IMR-90 (cell line): ENCODE measurements around the gene ZNF768. TPM values are rescaled to one million over a fixed set of nuclear protein-coding genes. Genes with fewer than 3 reads are reported as not detected.

Experiments
- ATAC-seq: fragments of 200-7000 bp; cut with Tn5 transposase; 2 replicates; pipeline ENCODE4 v1.9.1; 2020; ENCODE audit warnings: low read depth, mild to moderate bottlenecking, moderate library complexity
- BruUV-seq: library from RNA; stranded (reverse); fragments of 400-500 nt; replicated peaks from 2 replicates; lab custom pipeline; 2021; lab: Mats Ljungman, UMichigan
- CTCF ChIA-PET: fragments of 300-600 bp; formaldehyde crosslinking; extraction: SDS; loops from one replicate; lab custom pipeline; 2021; ENCODE audit warnings: antibody characterized with exemption; lab: Yijun Ruan, JAX
- POLR2A ChIA-PET: fragments of 300-600 bp; sonication (Branson Sonifier 250); formaldehyde crosslinking; loops from one replicate; lab custom pipeline; 2022; ENCODE audit warnings: antibody characterized with exemption; ENCODE audit not compliant: unreplicated experiment; lab: Charles Lee
- DNase-seq: peaks from one replicate; pipeline ENCODE4 v3.0.0; 2013
- H2AFZ ChIP-seq: replicated peaks from 2 replicates; pipeline ENCODE3; 2013; ENCODE audit warnings: low read length, mild to moderate bottlenecking; ENCODE audit not compliant: poor library complexity
- H2AK5ac ChIP-seq: 2 replicates; pipeline ENCODE4 v1.6.1; 2013; ENCODE audit warnings: low read depth, low read length, inconsistent platforms
- H2AK9ac ChIP-seq: replicated peaks from 2 replicates; pipeline ENCODE3; 2013; ENCODE audit warnings: mild to moderate bottlenecking, low read depth, low read length, moderate library complexity; ENCODE audit not compliant: poor library complexity
- H2BK120ac ChIP-seq: 2 replicates; pipeline ENCODE4 v1.6.1; 2013; ENCODE audit warnings: low read depth, low read length, inconsistent platforms
- H2BK15ac ChIP-seq: 3 replicates; pipeline ENCODE4 v1.6.1; 2013; ENCODE audit warnings: low read depth, low read length, inconsistent platforms
- H2BK20ac ChIP-seq: 2 replicates; pipeline ENCODE4 v1.6.1; 2013; ENCODE audit warnings: low read depth, mild to moderate bottlenecking, inconsistent platforms, low read length, moderate library complexity
- H2BK5ac ChIP-seq: 2 replicates; pipeline ENCODE4 v1.6.1; 2013; ENCODE audit warnings: mild to moderate bottlenecking, low read depth, low read length, inconsistent platforms; ENCODE audit not compliant: poor library complexity, severe bottlenecking
- H3K14ac ChIP-seq: replicated peaks from 2 replicates; pipeline ENCODE4 v1.6.1; 2013; ENCODE audit warnings: low read depth, low read length, inconsistent platforms
- H3K18ac ChIP-seq: 2 replicates; pipeline ENCODE4 v1.6.1; 2013; ENCODE audit warnings: low read depth, low read length, control low read depth
- H3K23ac ChIP-seq: 2 replicates; pipeline ENCODE4 v1.6.1; 2013; ENCODE audit warnings: low read depth, low read length, inconsistent platforms
- H3K27ac ChIP-seq: 2 replicates; pipeline ENCODE4 v1.5.1; 2013; ENCODE audit warnings: mild to moderate bottlenecking, control low read depth, low read length; ENCODE audit not compliant: insufficient read depth
- H3K27me3 ChIP-seq: 2 replicates; pipeline ENCODE4 v1.6.1; 2013; ENCODE audit warnings: low read length; ENCODE audit not compliant: control insufficient read depth, insufficient read depth
- H3K36me3 ChIP-seq: 2 replicates; pipeline ENCODE4 v1.6.1; 2013; ENCODE audit warnings: low read length, mixed read lengths; ENCODE audit not compliant: control insufficient read depth, insufficient read depth
- H3K4ac ChIP-seq: 2 replicates; pipeline ENCODE4 v1.6.1; 2013; ENCODE audit warnings: low read depth, low read length, inconsistent platforms
- H3K4me1 ChIP-seq: 2 replicates; pipeline ENCODE4 v1.6.1; 2013; ENCODE audit warnings: low read length, mixed read lengths; ENCODE audit not compliant: control insufficient read depth, insufficient read depth
- H3K4me2 ChIP-seq: 2 replicates; pipeline ENCODE4 v1.6.1; 2013; ENCODE audit warnings: low read depth, mild to moderate bottlenecking, control low read depth, low read length, moderate library complexity
- H3K4me3 ChIP-seq: 2 replicates; pipeline ENCODE4 v1.5.1; 2013; ENCODE audit warnings: low read depth, mild to moderate bottlenecking, control low read depth, low read length, moderate library complexity; ENCODE audit not compliant: insufficient read depth
- H3K56ac ChIP-seq: 2 replicates; pipeline ENCODE4 v1.6.1; 2013; ENCODE audit warnings: low read length, inconsistent platforms; ENCODE audit not compliant: insufficient read depth; ENCODE audit errors: extremely low read depth
- H3K79me1 ChIP-seq, 2 experiments: 2 replicates each; pipeline ENCODE4 v1.6.1; 2013; ENCODE audit warnings: low read length in 2 of 2, inconsistent platforms in 1 of 2, low read depth in 1 of 2
- H3K9ac ChIP-seq: 2 replicates; pipeline ENCODE4 v1.6.1; 2013; ENCODE audit warnings: low read depth, low read length, control low read depth
- H3K9me1 ChIP-seq: 2 replicates; pipeline ENCODE4 v1.6.1; 2013; ENCODE audit warnings: low read length, inconsistent platforms; ENCODE audit not compliant: insufficient read depth
- H3K9me3 ChIP-seq: 2 replicates; pipeline ENCODE4 v1.6.1; 2013; ENCODE audit warnings: low read length; ENCODE audit not compliant: control insufficient read depth, insufficient read depth
- H4K20me1 ChIP-seq: 2 replicates; pipeline ENCODE4 v1.6.1; 2013; ENCODE audit warnings: low read length, inconsistent platforms; ENCODE audit not compliant: insufficient read depth
- H4K5ac ChIP-seq: 2 replicates; pipeline ENCODE4 v1.6.1; 2013; ENCODE audit warnings: mild to moderate bottlenecking, low read depth, low read length, control low read depth
- H4K8ac ChIP-seq, 2 experiments: 2 replicates each; pipeline ENCODE4 v1.6.1; 2013; ENCODE audit warnings: low read depth in 2 of 2, low read length in 2 of 2, control low read depth in 1 of 2, inconsistent platforms in 1 of 2
- H4K91ac ChIP-seq: 2 replicates; pipeline ENCODE4 v1.6.1; 2013; ENCODE audit warnings: low read depth, low read length, inconsistent platforms; ENCODE audit not compliant: insufficient read depth
- BHLHE40 ChIP-seq: fragments of 150-350 bp; IDR thresholded peaks from 2 replicates; pipeline ENCODE4 v1.6.1; 2016; ENCODE audit warnings: mild to moderate bottlenecking, low read depth, low read length
- CHD1 ChIP-seq: IDR thresholded peaks from 2 replicates; pipeline ENCODE4 v1.6.1; 2012; ENCODE audit warnings: low read depth, low read length, improper control_type of control experiment
- FOS ChIP-seq: fragments of 150-350 bp; IDR thresholded peaks from 2 replicates; pipeline ENCODE4 v1.6.1; 2016; ENCODE audit warnings: low read depth, low read length
- MAZ ChIP-seq: IDR thresholded peaks from 2 replicates; pipeline ENCODE4 v1.6.1; 2012; ENCODE audit warnings: low read depth, mild to moderate bottlenecking, low read length, improper control_type of control experiment, moderate library complexity, borderline replicate concordance
- MXI1 ChIP-seq: IDR thresholded peaks from 2 replicates; pipeline ENCODE4 v1.6.1; 2012; ENCODE audit warnings: low read depth, mild to moderate bottlenecking, low read length, moderate library complexity, borderline replicate concordance
- NFE2L2 ChIP-seq: fragments of 150-350 bp; IDR thresholded peaks from 2 replicates; pipeline ENCODE4 v1.6.1; 2016; ENCODE audit warnings: low read depth, mild to moderate bottlenecking, low read length
- POLR2A ChIP-seq: IDR thresholded peaks from 2 replicates; pipeline ENCODE4 v1.6.1; 2012; ENCODE audit warnings: mild to moderate bottlenecking, low read depth, low read length
- RCOR1 ChIP-seq: IDR thresholded peaks from 2 replicates; pipeline ENCODE4 v1.6.1; 2012; ENCODE audit warnings: mild to moderate bottlenecking, low read length, improper control_type of control experiment; ENCODE audit not compliant: insufficient replicate concordance
- RFX5 ChIP-seq: IDR thresholded peaks from 2 replicates; pipeline ENCODE4 v1.8.0; 2012; ENCODE audit warnings: low read depth, mild to moderate bottlenecking, low read length, moderate library complexity
- SMC3 ChIP-seq: fragments of 150-350 bp; IDR thresholded peaks from 2 replicates; pipeline ENCODE4 v1.6.1; 2016; ENCODE audit warnings: low read depth, mild to moderate bottlenecking, antibody characterized with exemption, low read length, moderate library complexity
- WGBS, 2 experiments: methylation state at CpG; one replicate each; pipeline versions ENCODE4 v1.1.5 to v1.1.7; 2013; ENCODE audit warnings: missing lambda C conversion rate in 2 of 2; ENCODE audit not compliant: insufficient read length in 1 of 2; ENCODE audit errors: extremely low coverage in 2 of 2; 5-methylcytosine and 5-hydroxymethylcytosine counted together
- dilution Hi-C: fragments of 300-500 bp; cut with HindIII; formaldehyde crosslinking; loops from one replicate; pipeline ENCODE4 v1.14.3; 2018; ENCODE audit warnings: low sequenced_read_pairs; ENCODE audit not compliant: unreplicated experiment
- in situ Hi-C: fragments of 300-500 bp; cut with MboI; formaldehyde crosslinking; loops from 3 replicates; pipeline ENCODE4 v1.14.3; 2019; ENCODE audit warnings: low sequenced_read_pairs, inconsistent platforms, mixed read lengths
- intact Hi-C: fragments of 100-400 bp; cut with micrococcal nuclease; formaldehyde crosslinking; loops from 2 replicates; pipeline ENCODE4 v1.10.0; 2022
- polyA plus RNA-seq, 3 experiments: library from polyadenylated mRNA; depleted of rRNA; stranded (reverse); fragments of >200 nt; gene quantifications; 2 replicates each; pipeline ENCODE4 v1.2.3, GENCODE V29; 2012; ENCODE audit warnings: low replicate concordance in 1 of 3
- total RNA-seq: library from RNA; depleted of rRNA; stranded (reverse); fragments of >200 nt; gene quantifications from 2 replicates; pipeline ENCODE4 v1.2.3, GENCODE V29; 2012
- TF ChIP-seq, protein P1 (sequence below): conservative IDR thresholded peaks from 2 replicates; pipeline ENCODE4 v1.5.1; 2012; ENCODE audit warnings: mild to moderate bottlenecking, low read depth, low read length, improper control_type of control experiment
- TF ChIP-seq, protein P2 (sequence below): fragments of 150-350 bp; IDR thresholded peaks from 2 replicates; pipeline ENCODE4 v1.6.1; 2017; ENCODE audit warnings: mild to moderate bottlenecking, antibody characterized with exemption, low read length, low read depth
- TF ChIP-seq, protein P3 (sequence below): fragments of 150-350 bp; IDR thresholded peaks from 2 replicates; pipeline ENCODE4 v1.6.1; 2016; ENCODE audit warnings: low read depth, mild to moderate bottlenecking, low read length, moderate library complexity, borderline replicate concordance

ZNF768 gene
- total and polyA plus RNA-seq, 2 of the 4 experiments (the other 2 are of a cell fraction) = 9.3 to 22.1 TPM

DNA sequence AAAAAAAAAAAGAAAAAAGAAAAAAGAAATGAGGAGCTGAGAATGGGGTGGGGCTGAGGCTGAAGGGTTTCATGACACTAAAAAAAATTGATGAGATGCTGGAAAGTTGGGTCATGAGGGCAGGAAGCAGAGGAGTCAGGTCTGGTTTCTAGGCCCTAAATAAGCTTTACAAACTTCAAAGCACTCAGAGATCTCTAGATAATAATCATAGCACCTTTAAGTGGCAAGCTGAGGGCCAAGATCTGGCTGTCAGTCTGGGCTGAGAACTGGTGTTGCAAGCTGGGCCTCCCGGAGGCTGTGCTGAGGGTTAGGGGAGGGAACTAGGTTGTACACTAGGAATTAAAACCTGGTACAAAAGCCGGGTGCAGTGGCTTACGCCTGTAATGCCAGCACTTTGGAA is 25.4 kb upstream of the ZNF768 start:
- H3K79me1 ChIP-seq = peaks cover 16 to 30% of the 10 kb centered on the region in 2 experiments; a peak in 2 of 4 replicates
- H3K4me2 ChIP-seq = no peak overlapping the region
- peaks cover 6% of the 10 kb centered on the region for H3K4me1 ChIP-seq
- H4K20me1 ChIP-seq = no peaks in the 10 kb centered on the region; the same call in 1 of the 2 replicates
- 0% methylated on average over 2 of the region's 3 CpGs; no CpG with 5 or more reads in 1 of the 2 experiments for WGBS, 2 experiments
- no peak for DNase-seq
- no peak overlapping the region for H3K23ac ChIP-seq
- no peak overlapping the region for H3K4me3 ChIP-seq
- no peak overlapping the region for H2AK5ac ChIP-seq
- H3K18ac ChIP-seq = no peak overlapping the region
- ChIA-PET CTCF (interaction anchor here (0.6 to 0.8 kb wide), 3 partner anchors 25 to 344 kb away, joined by 3 to 7 read pairs (median 3); no protein-coding TSS in a partner anchor), POLR2A (interaction anchor here (0.6 kb wide), 3 partner anchors 26 to 69 kb away, joined by 3 to 6 read pairs (median 3); no protein-coding TSS in a partner anchor)
- H4K5ac ChIP-seq = no peak overlapping the region
- no peak overlapping the region for H3K27ac ChIP-seq
- H2AK9ac ChIP-seq = no peak overlapping the region
- no peak overlapping the region for H4K8ac ChIP-seq
- H2AFZ ChIP-seq = no peak overlapping the region
- H3K9ac ChIP-seq = no peak overlapping the region
- H4K91ac ChIP-seq = no peak overlapping the region
- no peak overlapping the region for H2BK20ac ChIP-seq
- no peak overlapping the region for H2BK15ac ChIP-seq
- no peak overlapping the region for H3K56ac ChIP-seq
- no peak overlapping the region for H3K4ac ChIP-seq
- BruUV-seq = no TSS peak
- no peak overlapping the region for H2BK120ac ChIP-seq
- dilution Hi-C loops = no loop called here
- in situ Hi-C loops = no loop called here
- TF ChIP-seq, protein P1, sequence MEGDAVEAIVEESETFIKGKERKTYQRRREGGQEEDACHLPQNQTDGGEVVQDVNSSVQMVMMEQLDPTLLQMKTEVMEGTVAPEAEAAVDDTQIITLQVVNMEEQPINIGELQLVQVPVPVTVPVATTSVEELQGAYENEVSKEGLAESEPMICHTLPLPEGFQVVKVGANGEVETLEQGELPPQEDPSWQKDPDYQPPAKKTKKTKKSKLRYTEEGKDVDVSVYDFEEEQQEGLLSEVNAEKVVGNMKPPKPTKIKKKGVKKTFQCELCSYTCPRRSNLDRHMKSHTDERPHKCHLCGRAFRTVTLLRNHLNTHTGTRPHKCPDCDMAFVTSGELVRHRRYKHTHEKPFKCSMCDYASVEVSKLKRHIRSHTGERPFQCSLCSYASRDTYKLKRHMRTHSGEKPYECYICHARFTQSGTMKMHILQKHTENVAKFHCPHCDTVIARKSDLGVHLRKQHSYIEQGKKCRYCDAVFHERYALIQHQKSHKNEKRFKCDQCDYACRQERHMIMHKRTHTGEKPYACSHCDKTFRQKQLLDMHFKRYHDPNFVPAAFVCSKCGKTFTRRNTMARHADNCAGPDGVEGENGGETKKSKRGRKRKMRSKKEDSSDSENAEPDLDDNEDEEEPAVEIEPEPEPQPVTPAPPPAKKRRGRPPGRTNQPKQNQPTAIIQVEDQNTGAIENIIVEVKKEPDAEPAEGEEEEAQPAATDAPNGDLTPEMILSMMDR = no peak
- TF ChIP-seq POLR2A (no peak), MAZ (no peak), BHLHE40 (no peak), RCOR1 (no peak), NFE2L2 (no peak), SMC3 (no peak), MXI1 (no peak), RFX5 (no peak), CHD1 (no peak), FOS (no peak)
- TF ChIP-seq, protein P2, sequence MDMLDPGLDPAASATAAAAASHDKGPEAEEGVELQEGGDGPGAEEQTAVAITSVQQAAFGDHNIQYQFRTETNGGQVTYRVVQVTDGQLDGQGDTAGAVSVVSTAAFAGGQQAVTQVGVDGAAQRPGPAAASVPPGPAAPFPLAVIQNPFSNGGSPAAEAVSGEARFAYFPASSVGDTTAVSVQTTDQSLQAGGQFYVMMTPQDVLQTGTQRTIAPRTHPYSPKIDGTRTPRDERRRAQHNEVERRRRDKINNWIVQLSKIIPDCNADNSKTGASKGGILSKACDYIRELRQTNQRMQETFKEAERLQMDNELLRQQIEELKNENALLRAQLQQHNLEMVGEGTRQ = no peak
- TF ChIP-seq, protein P3, sequence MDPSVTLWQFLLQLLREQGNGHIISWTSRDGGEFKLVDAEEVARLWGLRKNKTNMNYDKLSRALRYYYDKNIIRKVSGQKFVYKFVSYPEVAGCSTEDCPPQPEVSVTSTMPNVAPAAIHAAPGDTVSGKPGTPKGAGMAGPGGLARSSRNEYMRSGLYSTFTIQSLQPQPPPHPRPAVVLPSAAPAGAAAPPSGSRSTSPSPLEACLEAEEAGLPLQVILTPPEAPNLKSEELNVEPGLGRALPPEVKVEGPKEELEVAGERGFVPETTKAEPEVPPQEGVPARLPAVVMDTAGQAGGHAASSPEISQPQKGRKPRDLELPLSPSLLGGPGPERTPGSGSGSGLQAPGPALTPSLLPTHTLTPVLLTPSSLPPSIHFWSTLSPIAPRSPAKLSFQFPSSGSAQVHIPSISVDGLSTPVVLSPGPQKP = no peak
- no peak; the same call in 1 of the 2 replicates for ATAC-seq
- H3K27me3 ChIP-seq = no peaks in the 10 kb centered on the region
- no peak overlapping the region for H3K14ac ChIP-seq
- H3K36me3 ChIP-seq = peaks cover 23% of the 10 kb centered on the region
- intact Hi-C loops = no loop called here
- no peaks in the 10 kb centered on the region for H3K9me3 ChIP-seq
- no peak overlapping the region for H2BK5ac ChIP-seq
- peaks cover 6% of the 10 kb centered on the region; the same call in 1 of the 2 replicates for H3K9me1 ChIP-seq
